ENCODE measurements around the gene PPP1R15B. TPM values are rescaled to one million over a fixed set of nuclear protein-coding genes. Genes with fewer than 3 reads are reported as not detected.
A peak's percentile ranks its signal among the peaks of the same experiment; 100 is the strongest.

Gene PPP1R15B
- total RNA-seq, 1 donor from 2014 or later = 42.1 TPM

DNA sequence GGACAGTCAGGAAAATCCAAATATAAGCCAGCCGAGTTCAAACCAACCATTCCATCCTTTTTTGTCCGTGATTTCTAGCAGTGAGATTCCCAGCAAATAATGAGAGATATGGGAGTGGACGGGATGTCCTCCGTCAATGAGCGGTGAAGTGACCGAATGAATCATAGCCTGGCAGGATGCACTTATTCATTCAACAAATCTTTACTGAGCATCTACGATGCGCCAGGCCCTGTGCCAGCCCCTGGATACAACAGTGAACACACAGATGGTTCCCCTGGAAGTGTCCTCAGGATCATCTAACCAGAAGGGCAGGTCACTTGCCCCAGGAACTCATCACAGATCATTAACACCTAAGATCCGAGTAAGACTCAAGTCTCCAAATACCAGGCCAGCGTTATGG, 43.7 kb downstream of the PPP1R15B start:
- Histone ChIP-seq H3K27me3 (ENCODE audit: control insufficient read depth, insufficient read depth, low read length) (no peaks in the 10 kb centered on the region), H3K36me3 (ENCODE audit: control insufficient read depth, insufficient read depth, low read length) (no peaks in the 10 kb centered on the region), H3K4me3 (ENCODE audit: low read depth, low read length) (no peak overlapping the region)
- no peak for DNase-seq (ENCODE audit: low read depth)
- TF ChIP-seq, protein P1, sequence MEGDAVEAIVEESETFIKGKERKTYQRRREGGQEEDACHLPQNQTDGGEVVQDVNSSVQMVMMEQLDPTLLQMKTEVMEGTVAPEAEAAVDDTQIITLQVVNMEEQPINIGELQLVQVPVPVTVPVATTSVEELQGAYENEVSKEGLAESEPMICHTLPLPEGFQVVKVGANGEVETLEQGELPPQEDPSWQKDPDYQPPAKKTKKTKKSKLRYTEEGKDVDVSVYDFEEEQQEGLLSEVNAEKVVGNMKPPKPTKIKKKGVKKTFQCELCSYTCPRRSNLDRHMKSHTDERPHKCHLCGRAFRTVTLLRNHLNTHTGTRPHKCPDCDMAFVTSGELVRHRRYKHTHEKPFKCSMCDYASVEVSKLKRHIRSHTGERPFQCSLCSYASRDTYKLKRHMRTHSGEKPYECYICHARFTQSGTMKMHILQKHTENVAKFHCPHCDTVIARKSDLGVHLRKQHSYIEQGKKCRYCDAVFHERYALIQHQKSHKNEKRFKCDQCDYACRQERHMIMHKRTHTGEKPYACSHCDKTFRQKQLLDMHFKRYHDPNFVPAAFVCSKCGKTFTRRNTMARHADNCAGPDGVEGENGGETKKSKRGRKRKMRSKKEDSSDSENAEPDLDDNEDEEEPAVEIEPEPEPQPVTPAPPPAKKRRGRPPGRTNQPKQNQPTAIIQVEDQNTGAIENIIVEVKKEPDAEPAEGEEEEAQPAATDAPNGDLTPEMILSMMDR (IDR thresholded peaks at IDR 0.05; ENCODE audit: insufficient read depth, low read length, poor library complexity, severe bottlenecking) = no peak

DNA sequence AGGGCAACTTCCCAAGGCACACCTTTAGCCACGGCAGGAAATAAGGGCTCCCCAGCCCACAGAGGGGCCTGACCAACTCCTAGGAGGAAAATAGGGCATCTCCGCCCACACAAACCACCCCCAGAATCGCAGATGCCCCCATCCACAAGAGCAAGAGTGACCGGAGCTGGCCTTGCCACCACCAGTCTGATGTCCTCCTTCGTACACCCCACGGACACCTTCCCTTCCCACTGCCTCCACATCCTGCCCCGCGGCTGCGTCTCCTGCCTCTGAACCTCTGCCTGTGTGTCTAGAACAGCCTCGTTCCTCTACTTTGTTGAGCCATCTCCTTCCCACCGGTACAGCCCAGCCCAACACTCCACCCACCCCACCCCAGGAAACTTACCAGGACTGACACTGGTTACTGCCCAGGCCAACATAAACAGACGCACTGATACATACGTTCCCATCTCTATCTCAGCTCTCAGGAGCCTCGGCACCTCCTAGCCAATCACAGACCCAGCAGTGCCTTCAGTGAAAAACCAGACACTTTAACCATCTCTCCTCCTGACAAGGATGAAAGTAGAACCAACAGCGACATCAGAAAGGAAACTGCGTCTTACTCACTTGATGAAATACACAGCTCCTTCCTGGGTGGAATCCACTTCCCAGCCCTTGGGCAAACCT, 44.3 kb downstream of the PPP1R15B start:
- DNase-seq (ENCODE audit: low read depth) = no peak
- no peaks in the 10 kb centered on the region for H3K27me3 ChIP-seq (ENCODE audit: control insufficient read depth, insufficient read depth, low read length)
- TF ChIP-seq, protein P1 (IDR thresholded peaks at IDR 0.05; ENCODE audit: insufficient read depth, low read length, poor library complexity, severe bottlenecking) = no peak
- no peak overlapping the region for H3K4me3 ChIP-seq (ENCODE audit: low read depth, low read length)
- no peaks in the 10 kb centered on the region for H3K36me3 ChIP-seq (ENCODE audit: control insufficient read depth, insufficient read depth, low read length)

DNA sequence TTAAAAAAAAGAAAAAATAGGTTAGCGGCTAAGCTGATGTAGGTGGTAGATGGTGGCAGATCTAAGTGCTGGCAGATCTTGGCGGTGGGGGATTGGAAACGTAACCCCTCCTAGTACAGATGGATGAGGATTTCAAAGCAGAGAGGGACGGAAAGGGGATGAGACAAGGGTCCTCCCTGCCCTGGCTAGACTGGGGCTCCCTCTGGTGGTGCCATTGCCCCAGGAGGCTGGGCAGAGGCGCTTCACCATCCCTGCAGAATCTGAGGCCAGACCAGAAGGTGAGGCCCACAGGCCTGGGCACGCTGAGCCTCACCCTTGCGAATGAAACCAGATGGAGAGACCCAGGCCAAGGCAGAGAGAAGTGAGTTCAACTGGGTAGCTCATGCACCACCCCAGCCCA, 44.9 kb downstream of the PPP1R15B start:
- no peak for DNase-seq (ENCODE audit: low read depth)

DNA sequence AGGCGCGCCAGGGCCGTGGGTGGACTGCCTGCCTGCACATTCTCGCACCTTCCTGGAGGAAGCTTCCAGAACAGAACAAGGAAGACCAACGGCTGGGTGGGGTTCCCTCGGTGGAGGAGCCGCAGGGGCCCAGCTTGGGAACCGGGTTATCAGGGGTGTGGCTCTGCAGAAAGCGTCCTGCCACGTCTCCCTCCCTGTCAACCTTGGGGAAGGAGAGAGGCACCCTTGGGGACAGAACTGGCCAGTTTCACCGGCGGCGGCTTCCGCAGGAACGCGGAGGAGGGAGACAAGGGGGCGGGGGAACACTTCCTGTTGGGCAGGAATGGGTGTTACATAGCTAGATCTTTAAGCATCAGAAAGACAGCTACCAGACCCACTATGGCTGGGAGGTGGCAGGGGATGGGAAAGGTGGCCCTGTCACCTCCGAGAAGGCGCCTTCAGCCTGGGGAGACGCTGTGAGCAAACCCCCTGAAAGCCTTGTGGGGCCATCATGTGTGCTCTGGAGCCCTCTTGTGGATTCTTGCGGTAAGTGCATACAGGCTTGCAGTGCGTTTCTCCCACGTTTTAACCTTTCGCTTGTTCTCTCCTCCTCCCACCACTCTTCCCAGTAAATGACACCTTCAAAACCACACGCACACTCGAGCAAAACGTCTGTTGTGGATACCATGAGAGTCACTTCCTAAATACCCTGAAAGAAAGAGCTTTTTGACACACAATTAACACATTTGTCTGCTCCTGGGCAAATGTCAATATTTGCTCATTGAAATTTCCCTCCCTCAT, 48.1 kb downstream of the PPP1R15B start:
- DNase-seq (ENCODE audit: low read depth) = no peak
- Histone ChIP-seq H3K4me3 (ENCODE audit: low read depth, low read length) (peak overlapping the region; percentile 36), H3K27me3 (ENCODE audit: control insufficient read depth, insufficient read depth, low read length) (no peaks in the 10 kb centered on the region), H3K36me3 (ENCODE audit: control insufficient read depth, insufficient read depth, low read length) (no peaks in the 10 kb centered on the region)
- TF ChIP-seq, protein P1 (IDR thresholded peaks at IDR 0.05; ENCODE audit: insufficient read depth, low read length, poor library complexity, severe bottlenecking) = peak; percentile 93

More for the DNA sequence above, 44.9 kb downstream of the PPP1R15B start:
- Histone ChIP-seq H3K27me3 (ENCODE audit: control insufficient read depth, insufficient read depth, low read length) (no peaks in the 10 kb centered on the region), H3K36me3 (ENCODE audit: control insufficient read depth, insufficient read depth, low read length) (no peaks in the 10 kb centered on the region), H3K4me3 (ENCODE audit: low read depth, low read length) (no peak overlapping the region)
- TF ChIP-seq, protein P1 (IDR thresholded peaks at IDR 0.05; ENCODE audit: insufficient read depth, low read length, poor library complexity, severe bottlenecking) = peak; percentile 38

DNA sequence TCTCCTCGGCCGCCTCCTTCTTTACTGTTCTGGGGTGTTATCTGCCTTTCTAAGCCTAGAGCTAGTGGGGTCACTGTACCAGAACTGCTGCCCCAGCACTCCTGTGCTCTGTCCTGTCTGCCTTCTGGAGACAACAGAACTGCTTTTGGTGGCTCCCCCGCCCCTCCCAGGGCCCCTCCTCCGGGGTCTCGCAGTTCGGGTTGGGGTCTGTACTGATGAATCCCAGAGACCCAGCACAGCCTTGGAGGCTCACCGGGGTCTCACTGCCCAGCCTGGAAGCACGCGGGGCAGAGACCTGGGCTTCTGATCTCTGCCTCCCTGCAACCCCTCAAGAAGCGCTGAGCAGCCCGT, 48.7 kb downstream of the PPP1R15B start:
- Histone ChIP-seq H3K36me3 (ENCODE audit: control insufficient read depth, insufficient read depth, low read length) (no peaks in the 10 kb centered on the region), H3K27me3 (ENCODE audit: control insufficient read depth, insufficient read depth, low read length) (no peaks in the 10 kb centered on the region), H3K4me3 (ENCODE audit: low read depth, low read length) (peak overlapping the region; percentile 36)
- TF ChIP-seq, protein P1 (IDR thresholded peaks at IDR 0.05; ENCODE audit: insufficient read depth, low read length, poor library complexity, severe bottlenecking) = no peak
- DNase-seq (ENCODE audit: low read depth) = no peak
